Fibroblast of mammary gland (primary cell): ENCODE data around the gene CTDSPL.

Source experiments
- DNase-seq: peaks from one replicate; pipeline ENCODE4 v3.0.0-alpha.2; 2010; ENCODE audit warnings: low read depth
- H3K4me3 ChIP-seq: 2 replicates; pipeline ENCODE4 v1.5.1; 2011; ENCODE audit warnings: low read depth, mild to moderate bottlenecking, low read length, moderate library complexity; ENCODE audit not compliant: control insufficient read depth
- CTCF ChIP-seq: conservative IDR thresholded peaks from 2 replicates; pipeline ENCODE4 v1.5.1; 2011; ENCODE audit warnings: low read depth, low read length, inconsistent platforms; ENCODE audit not compliant: control insufficient read depth, insufficient read depth

The CTDSPL gene

GRCh38 chr3:37887824-37888223 is 26.1 kb downstream of the CTDSPL start:
- TF ChIP-seq CTCF, result no peak
- no peak for DNase-seq
- no peak overlapping the region for H3K4me3 ChIP-seq

GRCh38 chr3:37888421-37888820 is 26.7 kb downstream of the CTDSPL start:
- no peak for TF ChIP-seq CTCF
- no peak for DNase-seq
- no peak overlapping the region for H3K4me3 ChIP-seq

GRCh38 chr3:37890522-37890921 is 28.8 kb downstream of the CTDSPL start:
- TF ChIP-seq CTCF, result no peak

GRCh38 chr3:37891227-37891626 is 29.5 kb downstream of the CTDSPL start:
- TF ChIP-seq CTCF, result no peak
- DNase-seq, result no peak

More at GRCh38 chr3:37890522-37890921, 28.8 kb downstream of the CTDSPL start:
- no peak for DNase-seq
- H3K4me3 ChIP-seq, result no peak overlapping the region

GRCh38 chr3:37892927-37893600 is 31.4 kb downstream of the CTDSPL start:
- TF ChIP-seq CTCF, result no peak
- no peak overlapping the region for H3K4me3 ChIP-seq
- DNase-seq, result no peak

More at GRCh38 chr3:37891227-37891626, 29.5 kb downstream of the CTDSPL start:
- no peak overlapping the region for H3K4me3 ChIP-seq

- TF ChIP-seq CTCF, result no peak
- DNase-seq, result no peak
- no peak overlapping the region for H3K4me3 ChIP-seq
These were observed 35.1 kb downstream of the CTDSPL start for GRCh38 chr3:37896827-37897226.
